GM12878 (cell line): ENCODE results near the gene SPTBN1. TPM values are rescaled to one million over a fixed set of nuclear protein-coding genes. Genes with fewer than 3 reads are reported as not detected.

Experiments used
- ATAC-seq: fragments of 200-7000 bp; cut with Tn5 transposase; 3 replicates; pipeline ENCODE4 v1.9.1; 2020; ENCODE audit warnings: mild to moderate bottlenecking, moderate library complexity
- BruUV-seq: library from RNA; stranded (reverse); fragments of 400-500 nt; replicated peaks from 2 replicates; lab custom pipeline; 2021; lab: Mats Ljungman, UMichigan
- CTCF ChIA-PET: fragments of 300-600 bp; sonication (Branson Sonifier 250); formaldehyde crosslinking; extraction: SDS; loops from one replicate; lab custom pipeline; 2021; ENCODE audit warnings: inconsistent platforms; lab: Yijun Ruan, JAX
- POLR2A ChIA-PET: fragments of 350-600 bp; formaldehyde crosslinking; extraction: SDS; loops from one replicate; lab custom pipeline; 2021; ENCODE audit warnings: inconsistent platforms; lab: Charles Lee
- RAD21 ChIA-PET: fragments of 300-600 bp; sonication (Branson Sonifier 250); formaldehyde crosslinking; loops from one replicate; lab custom pipeline; 2023; ENCODE audit warnings: antibody characterized with exemption; ENCODE audit not compliant: unreplicated experiment; lab: Charles Lee
- SMC1A ChIA-PET: fragments of 300-600 bp; sonication (Branson Sonifier 250); formaldehyde crosslinking; loops from one replicate; lab custom pipeline; 2023; ENCODE audit not compliant: unreplicated experiment, uncharacterized antibody; lab: Charles Lee
- DNase-seq: peaks from one replicate; pipeline ENCODE4 v3.0.0-alpha.2; 2011; ENCODE audit warnings: low read depth, low spot score
- FAIRE-seq: peaks from 3 replicates; lab custom pipeline; 2011; peaks lifted over from hg19 to GRCh38; lab: Jason Lieb, UNC
- H2AFZ ChIP-seq: 2 replicates; pipeline ENCODE4 v1.6.0; 2011; ENCODE audit warnings: low read depth, low read length, control low read depth; ENCODE audit not compliant: control insufficient read depth
- H3K27ac ChIP-seq: 2 replicates; pipeline ENCODE4 v1.5.1; 2011; ENCODE audit warnings: control low read depth; ENCODE audit not compliant: control insufficient read depth, insufficient read depth
- H3K27me3 ChIP-seq, 2 experiments: replicated peaks in 1 of 2; 2 replicates each; pipeline versions ENCODE4 v1.6.0 to v1.6.1; 2011; ENCODE audit warnings: low read length in 1 of 2; ENCODE audit not compliant: control insufficient read depth in 2 of 2, insufficient read depth in 2 of 2
- H3K36me3 ChIP-seq, 2 experiments: 2 replicates each; pipeline ENCODE4 v1.5.1; 2011; ENCODE audit warnings: low read length in 1 of 2; ENCODE audit not compliant: control insufficient read depth in 2 of 2, insufficient read depth in 2 of 2
- H3K4me1 ChIP-seq: 2 replicates; pipeline ENCODE4 v1.6.1; 2011; ENCODE audit warnings: mild to moderate bottlenecking, low read length, moderate library complexity, mixed read lengths; ENCODE audit not compliant: control insufficient read depth, insufficient read depth
- H3K4me2 ChIP-seq: 2 replicates; pipeline ENCODE4 v1.6.0; 2011; ENCODE audit warnings: control low read depth; ENCODE audit not compliant: control insufficient read depth, insufficient read depth
- H3K4me3 ChIP-seq: fragments of 200-600 bp; sonication (generic); 2 replicates; pipeline ENCODE4 v1.5.1; 2016
- H3K79me2 ChIP-seq: 2 replicates; pipeline ENCODE4 v1.6.0; 2011; ENCODE audit warnings: low read length; ENCODE audit not compliant: control insufficient read depth, insufficient read depth
- H3K9ac ChIP-seq: 2 replicates; pipeline ENCODE4 v1.8.0; 2011; ENCODE audit warnings: low read length, control low read depth, mixed read lengths; ENCODE audit not compliant: control insufficient read depth, insufficient read depth
- H3K9me3 ChIP-seq: replicated peaks from 3 replicates; pipeline ENCODE4 v1.5.1; 2011; ENCODE audit warnings: mild to moderate bottlenecking, low read length; ENCODE audit not compliant: control insufficient read depth, insufficient read depth
- H4K20me1 ChIP-seq: 2 replicates; pipeline ENCODE4 v1.6.0; 2011; ENCODE audit not compliant: control insufficient read depth, insufficient read depth
- BHLHE40 ChIP-seq, 2 experiments: fragments of 450-650 bp in 1 of 2; IDR thresholded peaks; 2 replicates each; pipeline ENCODE4 v1.6.1; 2011 to 2017; ENCODE audit warnings: low read depth in 2 of 2, borderline replicate concordance in 1 of 2, improper control_type of control experiment in 1 of 2, low read length in 1 of 2, mild to moderate bottlenecking in 1 of 2
- CTCF ChIP-seq, 3 experiments: IDR thresholded peaks in 2 of 3; conservative IDR thresholded peaks in 1 of 3; 2 replicates each; pipeline ENCODE4 v1.5.1; 2011; ENCODE audit warnings: low read depth in 3 of 3, low read length in 3 of 3, mild to moderate bottlenecking in 3 of 3, control low read depth in 2 of 3, moderate library complexity in 2 of 3, inconsistent platforms in 1 of 3, mixed read lengths in 1 of 3; ENCODE audit not compliant: control insufficient read depth in 2 of 3, insufficient read depth in 1 of 3; ENCODE audit errors: extremely low read depth in 1 of 3
- HDAC6 ChIP-seq: fragments of 200-600 bp; sonication (generic); IDR thresholded peaks from one replicate; pipeline ENCODE4 v1.8.0; 2017; ENCODE audit warnings: antibody characterized with exemption; ENCODE audit not compliant: unreplicated experiment
- KDM1A ChIP-seq: fragments of 200-600 bp; sonication (generic); IDR thresholded peaks from 2 replicates; pipeline ENCODE4 v1.6.1; 2016; ENCODE audit warnings: borderline replicate concordance
- MTA3 ChIP-seq: IDR thresholded peaks from 2 replicates; pipeline ENCODE4 v1.6.1; 2012; ENCODE audit warnings: low read length, inconsistent platforms, borderline replicate concordance
- MYB ChIP-seq: fragments of 150-350 bp; IDR thresholded peaks from 2 replicates; pipeline ENCODE4 v1.6.1; 2014; ENCODE audit warnings: mild to moderate bottlenecking, low read depth, low read length, borderline replicate concordance
- NBN ChIP-seq: fragments of 450-650 bp; IDR thresholded peaks from 2 replicates; pipeline ENCODE4 v1.6.1; 2016
- PAX5 ChIP-seq: IDR thresholded peaks from 2 replicates; pipeline ENCODE4 v1.6.1; 2011; ENCODE audit warnings: low read depth, low read length, borderline replicate concordance
- RB1 ChIP-seq: fragments of 450-650 bp; formaldehyde crosslinking; IDR thresholded peaks from 2 replicates; pipeline ENCODE4 v1.6.1; 2017; ENCODE audit warnings: mild to moderate bottlenecking, borderline replicate concordance
- RBBP5 ChIP-seq: fragments of 200-600 bp; sonication (generic); conservative IDR thresholded peaks from 2 replicates; pipeline ENCODE4 v1.6.1; 2016
- SPI1 ChIP-seq: IDR thresholded peaks from 2 replicates; pipeline ENCODE4 v1.6.1; 2011; ENCODE audit warnings: low read depth, mild to moderate bottlenecking, low read length, moderate library complexity, borderline replicate concordance; ENCODE audit not compliant: insufficient read depth
- TCF3 ChIP-seq: IDR thresholded peaks from 2 replicates; pipeline ENCODE4 v1.6.1; 2012; ENCODE audit warnings: low read depth, mild to moderate bottlenecking, low read length, borderline replicate concordance; ENCODE audit not compliant: insufficient read depth
- ZNF207 ChIP-seq: fragments of 450-650 bp; IDR thresholded peaks from 2 replicates; pipeline ENCODE4 v1.6.1; 2014; ENCODE audit warnings: antibody characterized with exemption, mild to moderate bottlenecking, borderline replicate concordance
- ZNF217 ChIP-seq: fragments of 450-650 bp; IDR thresholded peaks from 2 replicates; pipeline ENCODE4 v1.6.1; 2017; ENCODE audit warnings: antibody characterized with exemption, mild to moderate bottlenecking
- ZNF24 ChIP-seq: fragments of 450-650 bp; IDR thresholded peaks from 2 replicates; pipeline ENCODE4 v1.6.1; 2017; ENCODE audit warnings: antibody characterized with exemption, mild to moderate bottlenecking
- ZNF592 ChIP-seq: fragments of 450-650 bp; IDR thresholded peaks from 2 replicates; pipeline ENCODE4 v1.6.1; 2017; ENCODE audit warnings: mild to moderate bottlenecking, moderate library complexity
- WGBS: methylation state at CpG from one replicate; pipeline ENCODE4 v1.1.6; 2016; ENCODE audit warnings: low lambda C conversion rate; ENCODE audit not compliant: insufficient replicate concordance, insufficient coverage; ENCODE audit errors: missing lambda C conversion rate; 5-methylcytosine and 5-hydroxymethylcytosine counted together
- in situ Hi-C: fragments of 300-500 bp; cut with MboI; formaldehyde crosslinking; loops from 9 replicates; pipeline ENCODE4 v1.14.3; 2018; ENCODE audit warnings: mixed read lengths
- intact Hi-C: fragments of 100-400 bp; cut with micrococcal nuclease; formaldehyde crosslinking; loops from one replicate; pipeline ENCODE4 v1.14.2; 2022; ENCODE audit not compliant: unreplicated experiment
- polyA plus RNA-seq, 11 experiments: library from polyadenylated mRNA; depleted of rRNA in 4 of 11; unstranded in 6 of 11; stranded (reverse) in 5 of 11; fragments of >200 nt; fragmentation: Nextera tagmentation in 4 of 11; fragmentation: Illumina TruSeq in 1 of 11; extraction: Ambion mirVana in 4 of 11; extraction: Trizol in 1 of 11; gene quantifications; 1 replicate in 1 of 11; 2 replicates in 10 of 11; pipeline versions ENCODE4 v1.2.1 to v1.2.3, GENCODE V29; 2011 to 2016; ENCODE audit warnings: inconsistent platforms in 2 of 11, missing spikeins in 2 of 11, low read depth in 1 of 11
- total RNA-seq, 4 experiments: library from RNA; depleted of rRNA in 3 of 4; stranded (reverse); fragments of >200 nt in 3 of 4; fragmentation: Illumina TruSeq in 1 of 4; extraction: Trizol in 1 of 4; gene quantifications; 2 replicates each; pipeline versions ENCODE4 v1.2.1 to v1.2.3, GENCODE V29; 2013 to 2021

The SPTBN1 gene
- total and polyA plus RNA-seq, 10 of the 15 experiments (the other 5 are each of a cell fraction or from before 2014, with no cell fraction given): 20.6 to 154 (median 76.7) TPM

DNA sequence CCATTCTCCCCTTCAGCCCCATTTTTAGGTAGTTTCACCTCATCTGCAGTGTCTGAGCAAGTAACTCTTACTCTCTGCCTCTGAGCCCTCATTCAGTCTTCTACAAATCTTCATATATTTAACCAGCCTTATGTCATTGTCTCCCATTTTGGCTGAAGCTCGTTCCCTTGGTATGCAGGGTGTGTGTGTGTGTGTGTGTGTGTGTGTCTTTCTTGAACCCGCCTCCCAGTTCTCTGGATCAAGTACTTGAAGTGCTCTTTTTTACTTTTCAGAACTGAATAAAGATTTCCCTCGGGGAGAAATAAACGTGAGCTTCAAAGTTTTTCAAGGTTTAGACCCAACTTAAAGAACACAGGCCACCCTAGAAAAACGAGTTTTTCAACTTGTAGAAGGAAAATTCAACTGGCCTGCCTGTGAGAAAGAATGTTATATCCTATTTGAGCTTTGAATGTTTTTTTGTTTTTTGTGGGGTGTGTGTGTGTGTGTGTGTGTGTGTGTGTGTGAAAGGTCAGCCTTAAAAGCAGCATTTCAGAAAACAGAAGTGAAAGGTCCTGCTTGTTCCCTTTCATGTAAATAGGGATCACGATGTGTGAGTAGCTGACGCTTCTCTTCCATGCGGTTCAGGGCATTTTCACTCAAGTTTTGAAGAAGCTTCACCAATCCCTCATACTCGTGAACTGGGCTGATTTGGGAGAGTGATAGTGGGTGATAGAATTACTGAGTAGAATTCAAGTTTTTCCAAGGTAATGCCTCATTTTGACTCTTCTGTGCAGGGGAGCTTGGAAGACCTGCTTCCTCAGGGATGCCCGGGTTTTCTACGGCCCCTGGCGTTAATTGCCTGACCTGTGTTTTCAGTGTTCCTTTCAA, 216.7 kb downstream of the SPTBN1 start:
- intact Hi-C loops (no loop called here), in situ Hi-C loops (no loop called here)
- ChIA-PET CTCF (interaction anchor here (0.6 to 5.4 kb wide), 16 partner anchors 9 to 166 kb away, joined by 3 to 26 read pairs (median 3); no protein-coding TSS in a partner anchor), SMC1A (interaction anchor here (0.7 to 2.9 kb wide), 19 partner anchors 8 to 566 kb away, joined by 3 to 24 read pairs (median 4); no protein-coding TSS in a partner anchor), POLR2A (interaction anchor here (0.6 to 1.6 kb wide), 14 partner anchors 19 to 591 kb away, joined by 3 to 8 read pairs (median 3); no protein-coding TSS in a partner anchor), RAD21 (interaction anchor here (0.6 to 2.6 kb wide), 18 partner anchors 8 to 615 kb away, joined by 3 to 17 read pairs (median 4); no protein-coding TSS in a partner anchor)
- H4K20me1 ChIP-seq: no peaks in the 10 kb centered on the region
- DNase-seq (peak; percentile 68), ATAC-seq (peak; percentile 73), FAIRE-seq (peak; percentile 77)
- H3K36me3 ChIP-seq: peaks cover 8 to 16% of the 10 kb centered on the region in 2 experiments
- no peaks in the 10 kb centered on the region for H3K27me3 ChIP-seq
- no peak overlapping the region for H3K4me3 ChIP-seq
- H3K4me1 ChIP-seq: peaks cover 15% of the 10 kb centered on the region
- WGBS: 62% methylated on average over 12 of the region's 12 CpGs
- H3K9ac ChIP-seq: peak overlapping the region; percentile 24; the same call in 1 of the 2 replicates
- H3K27ac ChIP-seq: peak overlapping the region; percentile 70
- no peaks in the 10 kb centered on the region for H3K9me3 ChIP-seq
- H3K79me2 ChIP-seq: no peaks in the 10 kb centered on the region
- BruUV-seq: no TSS peak
- H2AFZ ChIP-seq: peak overlapping the region; percentile 5
- peak overlapping the region; percentile 40 for H3K4me2 ChIP-seq
- TF ChIP-seq RB1: no peak
- TF ChIP-seq TCF3: no peak
- peak; percentile 94; the same call in 1 of the 2 replicates for TF ChIP-seq NBN
- peak; percentile 66 to 75 for TF ChIP-seq BHLHE40 (IDR thresholded peaks at IDR 0.05; ENCODE audit: borderline replicate concordance in 1 of 2, low read depth in 2 of 2, low read length in 1 of 2)
- TF ChIP-seq KDM1A: no peak
- TF ChIP-seq CTCF (IDR thresholded peaks at IDR 0.05 in 2 of 3, conservative IDR thresholded peaks at IDR 0.05 in 1 of 3; ENCODE audit: control insufficient read depth in 2 of 3, extremely low read depth in 1 of 3, insufficient read depth in 1 of 3, low read depth in 3 of 3, low read length in 3 of 3): no peak
- 0 out of 2 replicates have a peak, but pooled peaks have one; percentile 59 for TF ChIP-seq PAX5
- TF ChIP-seq ZNF207: no peak; the same call in 1 of the 2 replicates
- TF ChIP-seq SPI1: peak; percentile 90
- no peak for TF ChIP-seq MYB
- TF ChIP-seq ZNF24: peak; percentile 74; the same call in 1 of the 2 replicates
- 0 out of 2 replicates have a peak, but pooled peaks have one; percentile 39 for TF ChIP-seq ZNF592
- no peak for TF ChIP-seq RBBP5
- peak; percentile 69; the same call in 1 of the 2 replicates for TF ChIP-seq MTA3
- no peak for TF ChIP-seq ZNF217
- TF ChIP-seq HDAC6: no peak
